Measurements from ENCODE around the gene PKIG.

DNA sequence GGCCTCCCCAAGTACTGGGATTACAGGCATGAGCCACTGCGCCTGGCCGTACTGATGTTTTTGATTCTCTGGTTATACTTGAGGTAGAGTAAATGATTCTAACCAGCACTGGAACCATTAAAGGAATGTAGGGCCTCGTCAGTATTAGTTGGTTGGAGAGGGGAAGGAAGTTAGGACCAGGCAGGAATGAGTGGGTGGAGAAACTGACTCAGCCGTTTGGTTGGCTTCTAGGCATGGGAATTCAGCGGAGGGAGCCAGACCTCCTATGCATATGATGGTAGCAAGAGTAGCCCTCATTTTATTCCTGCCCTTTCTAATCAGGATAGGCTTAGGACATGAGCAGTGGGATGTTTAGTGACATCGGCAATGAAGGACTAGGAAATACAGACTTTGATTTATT, 41.5 kb upstream of the PKIG start:
- TF ChIP-seq, protein P1, sequence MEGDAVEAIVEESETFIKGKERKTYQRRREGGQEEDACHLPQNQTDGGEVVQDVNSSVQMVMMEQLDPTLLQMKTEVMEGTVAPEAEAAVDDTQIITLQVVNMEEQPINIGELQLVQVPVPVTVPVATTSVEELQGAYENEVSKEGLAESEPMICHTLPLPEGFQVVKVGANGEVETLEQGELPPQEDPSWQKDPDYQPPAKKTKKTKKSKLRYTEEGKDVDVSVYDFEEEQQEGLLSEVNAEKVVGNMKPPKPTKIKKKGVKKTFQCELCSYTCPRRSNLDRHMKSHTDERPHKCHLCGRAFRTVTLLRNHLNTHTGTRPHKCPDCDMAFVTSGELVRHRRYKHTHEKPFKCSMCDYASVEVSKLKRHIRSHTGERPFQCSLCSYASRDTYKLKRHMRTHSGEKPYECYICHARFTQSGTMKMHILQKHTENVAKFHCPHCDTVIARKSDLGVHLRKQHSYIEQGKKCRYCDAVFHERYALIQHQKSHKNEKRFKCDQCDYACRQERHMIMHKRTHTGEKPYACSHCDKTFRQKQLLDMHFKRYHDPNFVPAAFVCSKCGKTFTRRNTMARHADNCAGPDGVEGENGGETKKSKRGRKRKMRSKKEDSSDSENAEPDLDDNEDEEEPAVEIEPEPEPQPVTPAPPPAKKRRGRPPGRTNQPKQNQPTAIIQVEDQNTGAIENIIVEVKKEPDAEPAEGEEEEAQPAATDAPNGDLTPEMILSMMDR (IDR thresholded peaks at IDR 0.05), result no peak
- no peak for TF ChIP-seq POLR2A (IDR thresholded peaks at IDR 0.05)
